Measurements from ENCODE around the gene TMEM128.
A peak's percentile ranks its signal among the peaks of the same experiment; 100 is the strongest.

Gene TMEM128

GRCh38 chr4:4248029-4248884, at the start of gene TMEM128:
TMEM128 (minus strand) TSS chr4:4248223; CDS start chr4:4248202, 21 bp downstream.
- in situ Hi-C loops (cut with HindIII; ENCODE audit: low pct_unique_long_range_greater_than_20kb, low sequenced_read_pairs), result no loop called here
- peak; percentile 93 to 95 for DNase-seq (ENCODE audit: low read depth in 1 of 2, low spot score in 1 of 2)
- 0 out of 2 replicates have a peak, but pooled peaks have one; percentile 30 for TF ChIP-seq JUND (IDR thresholded peaks at IDR 0.05; ENCODE audit: low read depth)

- no peak for TF ChIP-seq JUND (IDR thresholded peaks at IDR 0.05; ENCODE audit: low read depth)
- no peak for DNase-seq (ENCODE audit: low read depth in 1 of 2, low spot score in 1 of 2)
- in situ Hi-C loops (cut with HindIII; ENCODE audit: low pct_unique_long_range_greater_than_20kb, low sequenced_read_pairs), result no loop called here
These were observed 48.3 kb upstream of the TMEM128 start for GRCh38 chr4:4296283-4296846.

- DNase-seq (ENCODE audit: low read depth in 1 of 2, low spot score in 1 of 2), result no peak
- in situ Hi-C loops (cut with HindIII; ENCODE audit: low pct_unique_long_range_greater_than_20kb, low sequenced_read_pairs), result no loop called here
- TF ChIP-seq JUND (IDR thresholded peaks at IDR 0.05; ENCODE audit: low read depth), result no peak
These were observed 45.3 kb upstream of the TMEM128 start for GRCh38 chr4:4293279-4293678.

- peak; percentile 94 to 97 for DNase-seq (ENCODE audit: low read depth in 1 of 2, low spot score in 1 of 2)
- no peak for TF ChIP-seq JUND (IDR thresholded peaks at IDR 0.05; ENCODE audit: low read depth)
- in situ Hi-C loops (cut with HindIII; ENCODE audit: low pct_unique_long_range_greater_than_20kb, low sequenced_read_pairs), result no loop called here
These were observed 42.2 kb upstream of the TMEM128 start, which contains the start of the genes LYAR and ZBTB49 for GRCh38 chr4:4289941-4290850. LYAR (minus strand) TSS chr4:4290154; CDS start chr4:4283742, 6,412 bp downstream. ZBTB49 (plus strand) TSS chr4:4290251; CDS start chr4:4299946, 9,695 bp downstream.

GRCh38 chr4:4289597-4289940, 41.5 kb upstream of the TMEM128 start:
- no peak for TF ChIP-seq JUND (IDR thresholded peaks at IDR 0.05; ENCODE audit: low read depth)
- in situ Hi-C loops (cut with HindIII; ENCODE audit: low pct_unique_long_range_greater_than_20kb, low sequenced_read_pairs), result no loop called here
- DNase-seq (ENCODE audit: low read depth in 1 of 2, low spot score in 1 of 2), result no peak

GRCh38 chr4:4289055-4289454, 41.0 kb upstream of the TMEM128 start:
- no peak for TF ChIP-seq JUND (IDR thresholded peaks at IDR 0.05; ENCODE audit: low read depth)
- no peak for DNase-seq (ENCODE audit: low read depth in 1 of 2, low spot score in 1 of 2)
- in situ Hi-C loops (cut with HindIII; ENCODE audit: low pct_unique_long_range_greater_than_20kb, low sequenced_read_pairs), result no loop called here

GRCh38 chr4:4288098-4288497, 40.1 kb upstream of the TMEM128 start:
- DNase-seq (ENCODE audit: low read depth in 1 of 2, low spot score in 1 of 2), result no peak
- TF ChIP-seq JUND (IDR thresholded peaks at IDR 0.05; ENCODE audit: low read depth), result no peak

GRCh38 chr4:4284827-4285618, 37.0 kb upstream of the TMEM128 start:
- in situ Hi-C loops (cut with HindIII; ENCODE audit: low pct_unique_long_range_greater_than_20kb, low sequenced_read_pairs), result no loop called here
- no peak for TF ChIP-seq JUND (IDR thresholded peaks at IDR 0.05; ENCODE audit: low read depth)

More at GRCh38 chr4:4288098-4288497, 40.1 kb upstream of the TMEM128 start:
- in situ Hi-C loops (cut with HindIII; ENCODE audit: low pct_unique_long_range_greater_than_20kb, low sequenced_read_pairs), result no loop called here

GRCh38 chr4:4281787-4282186, 33.8 kb upstream of the TMEM128 start:
- TF ChIP-seq JUND (IDR thresholded peaks at IDR 0.05; ENCODE audit: low read depth), result no peak
- in situ Hi-C loops (cut with HindIII; ENCODE audit: low pct_unique_long_range_greater_than_20kb, low sequenced_read_pairs), result no loop called here
- DNase-seq (ENCODE audit: low read depth in 1 of 2, low spot score in 1 of 2), result no peak

More at GRCh38 chr4:4284827-4285618, 37.0 kb upstream of the TMEM128 start:
- no peak for DNase-seq (ENCODE audit: low read depth in 1 of 2, low spot score in 1 of 2)

GRCh38 chr4:4277531-4277930, 29.5 kb upstream of the TMEM128 start:
- DNase-seq (ENCODE audit: low read depth in 1 of 2, low spot score in 1 of 2), result no peak
- TF ChIP-seq JUND (IDR thresholded peaks at IDR 0.05; ENCODE audit: low read depth), result no peak
- in situ Hi-C loops (cut with HindIII; ENCODE audit: low pct_unique_long_range_greater_than_20kb, low sequenced_read_pairs), result no loop called here

- TF ChIP-seq JUND (IDR thresholded peaks at IDR 0.05; ENCODE audit: low read depth), result no peak
- no peak for DNase-seq (ENCODE audit: low read depth in 1 of 2, low spot score in 1 of 2)
- in situ Hi-C loops (cut with HindIII; ENCODE audit: low pct_unique_long_range_greater_than_20kb, low sequenced_read_pairs), result no loop called here
These were observed 26.2 kb upstream of the TMEM128 start for GRCh38 chr4:4274226-4274625.

GRCh38 chr4:4271912-4272311, 23.9 kb upstream of the TMEM128 start:
- in situ Hi-C loops (cut with HindIII; ENCODE audit: low pct_unique_long_range_greater_than_20kb, low sequenced_read_pairs), result no loop called here
- no peak for DNase-seq (ENCODE audit: low read depth in 1 of 2, low spot score in 1 of 2)
- no peak for TF ChIP-seq JUND (IDR thresholded peaks at IDR 0.05; ENCODE audit: low read depth)

Data from T47D (cell line).